Panc1 (cell line): ENCODE data around the gene HYDIN. TPM values are rescaled to one million over a fixed set of nuclear protein-coding genes. Genes with fewer than 3 reads are reported as not detected.

Source experiments
- ATAC-seq: fragments of 200-7000 bp; cut with Tn5 transposase; 2 replicates; pipeline ENCODE4 v1.9.1; 2020; ENCODE audit warnings: mild to moderate bottlenecking, moderate library complexity
- BruUV-seq: library from RNA; stranded (reverse); fragments of 400-500 nt; replicated peaks from 2 replicates; lab custom pipeline; 2021; lab: Mats Ljungman, UMichigan
- CTCF ChIA-PET: fragments of 300-600 bp; sonication (Branson Sonifier 250); formaldehyde crosslinking; loops from one replicate; lab custom pipeline; 2022; ENCODE audit warnings: antibody characterized with exemption; lab: Charles Lee
- POLR2A ChIA-PET: fragments of 300-600 bp; sonication (Branson Sonifier 250); formaldehyde crosslinking; loops from one replicate; lab custom pipeline; 2022; ENCODE audit warnings: antibody characterized with exemption; lab: Charles Lee
- DNase-seq: peaks from one replicate; pipeline ENCODE4 v3.0.0-alpha.2; 2010; ENCODE audit warnings: low read depth, low spot score
- H3K27ac ChIP-seq: 2 replicates; pipeline ENCODE4 v1.5.1; 2011; ENCODE audit warnings: mild to moderate bottlenecking, low read length, inconsistent platforms
- H3K27me3 ChIP-seq: fragments of 200-500 bp; sonication (Bioruptor generic); 2 replicates; pipeline ENCODE4 v1.6.0; 2014; ENCODE audit warnings: low read length, inconsistent platforms; ENCODE audit not compliant: control insufficient read depth, insufficient read depth
- H3K36me3 ChIP-seq: fragments of 200-500 bp; sonication (Bioruptor generic); 2 replicates; pipeline ENCODE4 v1.5.1; 2014; ENCODE audit warnings: inconsistent platforms, mild to moderate bottlenecking, low read length, moderate library complexity; ENCODE audit not compliant: control insufficient read depth, insufficient read depth
- H3K4me1 ChIP-seq: 2 replicates; pipeline ENCODE4 v1.5.1; 2011; ENCODE audit warnings: inconsistent platforms, mild to moderate bottlenecking, low read length, moderate library complexity; ENCODE audit not compliant: control insufficient read depth, insufficient read depth
- H3K4me3 ChIP-seq, 2 experiments: 2 replicates each; pipeline ENCODE4 v1.5.1; 2011 to 2012; ENCODE audit warnings: low read depth in 2 of 2, low read length in 2 of 2, mild to moderate bottlenecking in 2 of 2, inconsistent platforms in 1 of 2, moderate library complexity in 1 of 2
- H3K9me3 ChIP-seq: fragments of 200-500 bp; sonication (Bioruptor generic); 2 replicates; pipeline ENCODE4 v1.5.1; 2014; ENCODE audit warnings: low read depth, mild to moderate bottlenecking, inconsistent platforms, low read length, moderate library complexity; ENCODE audit not compliant: control insufficient read depth, insufficient read depth
- CTCF ChIP-seq: fragments of 450-650 bp; IDR thresholded peaks from 2 replicates; pipeline ENCODE4 v1.5.1; 2017; ENCODE audit warnings: mild to moderate bottlenecking
- POLR2AphosphoS5 ChIP-seq: IDR thresholded peaks from 2 replicates; pipeline ENCODE4 v1.6.1; 2012; ENCODE audit warnings: mild to moderate bottlenecking, low read depth, low read length, moderate library complexity
- SIN3A ChIP-seq: IDR thresholded peaks from 2 replicates; pipeline ENCODE4 v1.6.1; 2012; ENCODE audit warnings: low read depth, mild to moderate bottlenecking, low read length, moderate library complexity, borderline replicate concordance; ENCODE audit not compliant: insufficient read depth
- TCF7L2 ChIP-seq: IDR thresholded peaks from 2 replicates; pipeline ENCODE4 v1.6.1; 2011; ENCODE audit warnings: mild to moderate bottlenecking, low read depth, low read length, inconsistent platforms
- in situ Hi-C: cut with HindIII; loops from 2 replicates; pipeline ENCODE4 v1.10.0; 2016; ENCODE audit warnings: low sequenced_read_pairs, low pct_unique_long_range_greater_than_20kb
- intact Hi-C: fragments of 100-400 bp; cut with micrococcal nuclease; formaldehyde crosslinking; loops from one replicate; pipeline ENCODE4 v1.10.0; 2022; ENCODE audit not compliant: unreplicated experiment
- total RNA-seq: library from RNA; stranded (reverse); gene quantifications from one replicate; pipeline ENCODE4 v1.2.1, GENCODE V29; 2021; ENCODE audit not compliant: unreplicated experiment
- TF ChIP-seq, protein P1 (sequence below), 2 experiments: IDR thresholded peaks; 2 replicates each; pipeline ENCODE4 v1.6.1; 2011 to 2012; ENCODE audit warnings: low read depth in 2 of 2, control low read depth in 1 of 2, low read length in 1 of 2, mild to moderate bottlenecking in 1 of 2, moderate library complexity in 1 of 2; ENCODE audit not compliant: insufficient read depth in 1 of 2

Gene HYDIN
- total RNA-seq, 1 experiment from 2014 or later, result 0.80 TPM

DNA sequence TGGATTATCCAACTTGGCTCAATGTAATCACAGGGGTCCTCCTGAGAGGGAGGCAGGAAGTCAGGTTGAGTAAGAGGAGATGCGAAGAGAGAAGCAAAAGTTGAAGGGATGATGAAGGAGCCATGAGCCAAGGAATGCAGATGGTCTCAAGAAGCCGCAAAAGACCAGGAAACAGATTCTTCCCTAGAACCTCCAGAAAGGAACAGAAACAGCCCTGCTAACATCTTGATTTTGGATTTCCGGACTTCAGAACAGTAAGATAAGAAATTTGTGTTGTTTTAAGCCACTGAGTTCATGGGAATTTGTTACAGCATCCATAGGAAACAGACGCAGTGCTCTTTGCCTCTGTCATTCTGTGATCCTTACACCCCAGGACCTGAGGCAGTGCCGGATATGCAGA is 31.9 kb upstream of the HYDIN start:
- Histone ChIP-seq H3K27me3 (peaks cover 2% of the 10 kb centered on the region), H3K4me3 (no peak overlapping the region), H3K4me1 (no peaks in the 10 kb centered on the region), H3K27ac (no peak overlapping the region), H3K36me3 (no peaks in the 10 kb centered on the region), H3K9me3 (no peaks in the 10 kb centered on the region)
- in situ Hi-C loops, result no loop called here
- POLR2A ChIA-PET, result no interaction called here
- no peak for DNase-seq
- no peak for ATAC-seq
- no TSS peak for BruUV-seq
- TF ChIP-seq, protein P1, sequence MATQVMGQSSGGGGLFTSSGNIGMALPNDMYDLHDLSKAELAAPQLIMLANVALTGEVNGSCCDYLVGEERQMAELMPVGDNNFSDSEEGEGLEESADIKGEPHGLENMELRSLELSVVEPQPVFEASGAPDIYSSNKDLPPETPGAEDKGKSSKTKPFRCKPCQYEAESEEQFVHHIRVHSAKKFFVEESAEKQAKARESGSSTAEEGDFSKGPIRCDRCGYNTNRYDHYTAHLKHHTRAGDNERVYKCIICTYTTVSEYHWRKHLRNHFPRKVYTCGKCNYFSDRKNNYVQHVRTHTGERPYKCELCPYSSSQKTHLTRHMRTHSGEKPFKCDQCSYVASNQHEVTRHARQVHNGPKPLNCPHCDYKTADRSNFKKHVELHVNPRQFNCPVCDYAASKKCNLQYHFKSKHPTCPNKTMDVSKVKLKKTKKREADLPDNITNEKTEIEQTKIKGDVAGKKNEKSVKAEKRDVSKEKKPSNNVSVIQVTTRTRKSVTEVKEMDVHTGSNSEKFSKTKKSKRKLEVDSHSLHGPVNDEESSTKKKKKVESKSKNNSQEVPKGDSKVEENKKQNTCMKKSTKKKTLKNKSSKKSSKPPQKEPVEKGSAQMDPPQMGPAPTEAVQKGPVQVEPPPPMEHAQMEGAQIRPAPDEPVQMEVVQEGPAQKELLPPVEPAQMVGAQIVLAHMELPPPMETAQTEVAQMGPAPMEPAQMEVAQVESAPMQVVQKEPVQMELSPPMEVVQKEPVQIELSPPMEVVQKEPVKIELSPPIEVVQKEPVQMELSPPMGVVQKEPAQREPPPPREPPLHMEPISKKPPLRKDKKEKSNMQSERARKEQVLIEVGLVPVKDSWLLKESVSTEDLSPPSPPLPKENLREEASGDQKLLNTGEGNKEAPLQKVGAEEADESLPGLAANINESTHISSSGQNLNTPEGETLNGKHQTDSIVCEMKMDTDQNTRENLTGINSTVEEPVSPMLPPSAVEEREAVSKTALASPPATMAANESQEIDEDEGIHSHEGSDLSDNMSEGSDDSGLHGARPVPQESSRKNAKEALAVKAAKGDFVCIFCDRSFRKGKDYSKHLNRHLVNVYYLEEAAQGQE (IDR thresholded peaks at IDR 0.05; ENCODE audit: insufficient read depth in 1 of 2, low read depth in 2 of 2, low read length in 1 of 2), result no peak
- CTCF ChIA-PET, result no interaction called here
- intact Hi-C loops, result no loop called here

DNA sequence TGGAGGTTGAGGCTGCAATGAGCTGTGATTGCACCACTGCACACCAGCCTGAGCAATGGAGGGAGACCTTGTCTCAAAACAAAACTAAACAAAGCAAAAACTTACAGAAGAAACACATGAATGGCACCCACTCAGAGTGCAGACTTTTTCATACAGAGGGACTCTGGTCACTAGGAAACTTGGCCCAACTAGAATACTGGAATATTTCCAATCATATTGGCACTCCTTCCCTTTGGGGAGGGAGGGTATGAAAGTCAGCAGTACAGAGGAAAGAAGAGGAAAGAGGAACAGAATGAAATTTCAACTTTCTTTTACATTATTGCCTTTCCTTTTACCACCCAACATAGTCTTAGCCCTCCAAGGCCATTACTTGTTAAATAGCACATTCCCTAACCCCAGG is 30.5 kb upstream of the HYDIN start:
- no peaks in the 10 kb centered on the region for H3K36me3 ChIP-seq
- ATAC-seq (no peak), DNase-seq (no peak)
- intact Hi-C loops (no loop called here), in situ Hi-C loops (no loop called here)
- BruUV-seq, result no TSS peak
- ChIA-PET CTCF (no interaction called here), POLR2A (no interaction called here)
- no peak overlapping the region for H3K4me3 ChIP-seq
- TF ChIP-seq POLR2AphosphoS5 (no peak), SIN3A (no peak), TCF7L2 (no peak), CTCF (no peak)
- TF ChIP-seq, protein P1 (IDR thresholded peaks at IDR 0.05; ENCODE audit: insufficient read depth in 1 of 2, low read depth in 2 of 2, low read length in 1 of 2), result no peak
- peaks cover 4% of the 10 kb centered on the region for H3K27me3 ChIP-seq
- no peaks in the 10 kb centered on the region for H3K4me1 ChIP-seq
- no peaks in the 10 kb centered on the region for H3K9me3 ChIP-seq
- H3K27ac ChIP-seq, result no peak overlapping the region
